SK-N-DZ (cell line): Measurements from ENCODE around the gene MRPS31.

Experiments used
- small RNA-seq, 2 experiments: library from RNA; depleted of rRNA; stranded (forward); fragments of <200 nt; gene quantifications; one replicate each; pipeline ENCODE3, GENCODE V24; 2014

Gene MRPS31

Small RNAs within 50 kb of the gene (small RNA-seq; reads per million reads assigned to genes)
- gene MIR320D1 = 0 reads per million in 2 experiments
- 0 reads per million in 2 experiments for gene MIR621
- 0 reads per million in 2 experiments for gene RF00017
